Panc1 (cell line): ENCODE results near the gene GRIK4.

Experiments used
- POLR2AphosphoS5 ChIP-seq: IDR thresholded peaks from 2 replicates; pipeline ENCODE4 v1.6.1; 2012; ENCODE audit warnings: mild to moderate bottlenecking, low read depth, low read length, moderate library complexity
- SIN3A ChIP-seq: IDR thresholded peaks from 2 replicates; pipeline ENCODE4 v1.6.1; 2012; ENCODE audit warnings: low read depth, mild to moderate bottlenecking, low read length, moderate library complexity, borderline replicate concordance; ENCODE audit not compliant: insufficient read depth
- TCF7L2 ChIP-seq: IDR thresholded peaks from 2 replicates; pipeline ENCODE4 v1.6.1; 2011; ENCODE audit warnings: mild to moderate bottlenecking, low read depth, low read length, inconsistent platforms
- TF ChIP-seq, protein P1 (sequence below): fragments of 450-650 bp; IDR thresholded peaks from 2 replicates; pipeline ENCODE4 v1.5.1; 2017; ENCODE audit warnings: mild to moderate bottlenecking
- TF ChIP-seq, protein P2 (sequence below), 2 experiments: IDR thresholded peaks; 2 replicates each; pipeline ENCODE4 v1.6.1; 2011 to 2012; ENCODE audit warnings: low read depth in 2 of 2, control low read depth in 1 of 2, low read length in 1 of 2, mild to moderate bottlenecking in 1 of 2, moderate library complexity in 1 of 2; ENCODE audit not compliant: insufficient read depth in 1 of 2

DNA sequence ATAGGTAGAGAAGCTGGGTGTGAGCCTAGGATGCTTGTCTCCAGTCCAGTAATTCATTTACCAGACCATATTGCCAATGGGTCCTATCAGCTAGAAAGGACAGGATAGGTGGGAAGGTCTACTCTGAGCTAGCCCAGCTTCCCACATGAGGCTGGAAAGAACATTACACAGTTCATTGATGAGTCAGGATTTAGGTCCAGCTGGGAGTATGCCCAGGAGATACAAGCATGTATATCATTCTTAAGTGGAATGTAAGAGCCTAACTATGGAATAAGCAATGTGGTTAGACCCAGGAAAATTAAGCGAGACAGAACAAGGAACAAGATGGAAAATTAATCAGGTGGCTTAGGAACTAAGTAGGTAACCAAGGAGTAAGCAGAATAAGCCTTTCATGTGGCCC, 453.3 kb downstream of the GRIK4 start:
- TF ChIP-seq, protein P1, sequence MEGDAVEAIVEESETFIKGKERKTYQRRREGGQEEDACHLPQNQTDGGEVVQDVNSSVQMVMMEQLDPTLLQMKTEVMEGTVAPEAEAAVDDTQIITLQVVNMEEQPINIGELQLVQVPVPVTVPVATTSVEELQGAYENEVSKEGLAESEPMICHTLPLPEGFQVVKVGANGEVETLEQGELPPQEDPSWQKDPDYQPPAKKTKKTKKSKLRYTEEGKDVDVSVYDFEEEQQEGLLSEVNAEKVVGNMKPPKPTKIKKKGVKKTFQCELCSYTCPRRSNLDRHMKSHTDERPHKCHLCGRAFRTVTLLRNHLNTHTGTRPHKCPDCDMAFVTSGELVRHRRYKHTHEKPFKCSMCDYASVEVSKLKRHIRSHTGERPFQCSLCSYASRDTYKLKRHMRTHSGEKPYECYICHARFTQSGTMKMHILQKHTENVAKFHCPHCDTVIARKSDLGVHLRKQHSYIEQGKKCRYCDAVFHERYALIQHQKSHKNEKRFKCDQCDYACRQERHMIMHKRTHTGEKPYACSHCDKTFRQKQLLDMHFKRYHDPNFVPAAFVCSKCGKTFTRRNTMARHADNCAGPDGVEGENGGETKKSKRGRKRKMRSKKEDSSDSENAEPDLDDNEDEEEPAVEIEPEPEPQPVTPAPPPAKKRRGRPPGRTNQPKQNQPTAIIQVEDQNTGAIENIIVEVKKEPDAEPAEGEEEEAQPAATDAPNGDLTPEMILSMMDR = no peak
- TF ChIP-seq, protein P2, sequence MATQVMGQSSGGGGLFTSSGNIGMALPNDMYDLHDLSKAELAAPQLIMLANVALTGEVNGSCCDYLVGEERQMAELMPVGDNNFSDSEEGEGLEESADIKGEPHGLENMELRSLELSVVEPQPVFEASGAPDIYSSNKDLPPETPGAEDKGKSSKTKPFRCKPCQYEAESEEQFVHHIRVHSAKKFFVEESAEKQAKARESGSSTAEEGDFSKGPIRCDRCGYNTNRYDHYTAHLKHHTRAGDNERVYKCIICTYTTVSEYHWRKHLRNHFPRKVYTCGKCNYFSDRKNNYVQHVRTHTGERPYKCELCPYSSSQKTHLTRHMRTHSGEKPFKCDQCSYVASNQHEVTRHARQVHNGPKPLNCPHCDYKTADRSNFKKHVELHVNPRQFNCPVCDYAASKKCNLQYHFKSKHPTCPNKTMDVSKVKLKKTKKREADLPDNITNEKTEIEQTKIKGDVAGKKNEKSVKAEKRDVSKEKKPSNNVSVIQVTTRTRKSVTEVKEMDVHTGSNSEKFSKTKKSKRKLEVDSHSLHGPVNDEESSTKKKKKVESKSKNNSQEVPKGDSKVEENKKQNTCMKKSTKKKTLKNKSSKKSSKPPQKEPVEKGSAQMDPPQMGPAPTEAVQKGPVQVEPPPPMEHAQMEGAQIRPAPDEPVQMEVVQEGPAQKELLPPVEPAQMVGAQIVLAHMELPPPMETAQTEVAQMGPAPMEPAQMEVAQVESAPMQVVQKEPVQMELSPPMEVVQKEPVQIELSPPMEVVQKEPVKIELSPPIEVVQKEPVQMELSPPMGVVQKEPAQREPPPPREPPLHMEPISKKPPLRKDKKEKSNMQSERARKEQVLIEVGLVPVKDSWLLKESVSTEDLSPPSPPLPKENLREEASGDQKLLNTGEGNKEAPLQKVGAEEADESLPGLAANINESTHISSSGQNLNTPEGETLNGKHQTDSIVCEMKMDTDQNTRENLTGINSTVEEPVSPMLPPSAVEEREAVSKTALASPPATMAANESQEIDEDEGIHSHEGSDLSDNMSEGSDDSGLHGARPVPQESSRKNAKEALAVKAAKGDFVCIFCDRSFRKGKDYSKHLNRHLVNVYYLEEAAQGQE (IDR thresholded peaks at IDR 0.05; ENCODE audit: insufficient read depth in 1 of 2, low read depth in 2 of 2, low read length in 1 of 2) = no peak
- TF ChIP-seq TCF7L2 (no peak), POLR2AphosphoS5 (no peak), SIN3A (no peak)
